HG02759 (cell line): ENCODE measurements around the gene AK2.
"Not testable (repeated sequence)": the region's sequence is repeated elsewhere in the genome, so short reads cannot be mapped to it uniquely, and the experiment has no call there.

ENCODE experiments used
- ATAC-seq: cut with Tn5 transposase; IDR thresholded peaks from one replicate; pipeline ENCODE4 v1.9.1; 2021; ENCODE audit warnings: mild to moderate bottlenecking, moderate library complexity; ENCODE audit not compliant: unreplicated experiment

The AK2 gene

DNA sequence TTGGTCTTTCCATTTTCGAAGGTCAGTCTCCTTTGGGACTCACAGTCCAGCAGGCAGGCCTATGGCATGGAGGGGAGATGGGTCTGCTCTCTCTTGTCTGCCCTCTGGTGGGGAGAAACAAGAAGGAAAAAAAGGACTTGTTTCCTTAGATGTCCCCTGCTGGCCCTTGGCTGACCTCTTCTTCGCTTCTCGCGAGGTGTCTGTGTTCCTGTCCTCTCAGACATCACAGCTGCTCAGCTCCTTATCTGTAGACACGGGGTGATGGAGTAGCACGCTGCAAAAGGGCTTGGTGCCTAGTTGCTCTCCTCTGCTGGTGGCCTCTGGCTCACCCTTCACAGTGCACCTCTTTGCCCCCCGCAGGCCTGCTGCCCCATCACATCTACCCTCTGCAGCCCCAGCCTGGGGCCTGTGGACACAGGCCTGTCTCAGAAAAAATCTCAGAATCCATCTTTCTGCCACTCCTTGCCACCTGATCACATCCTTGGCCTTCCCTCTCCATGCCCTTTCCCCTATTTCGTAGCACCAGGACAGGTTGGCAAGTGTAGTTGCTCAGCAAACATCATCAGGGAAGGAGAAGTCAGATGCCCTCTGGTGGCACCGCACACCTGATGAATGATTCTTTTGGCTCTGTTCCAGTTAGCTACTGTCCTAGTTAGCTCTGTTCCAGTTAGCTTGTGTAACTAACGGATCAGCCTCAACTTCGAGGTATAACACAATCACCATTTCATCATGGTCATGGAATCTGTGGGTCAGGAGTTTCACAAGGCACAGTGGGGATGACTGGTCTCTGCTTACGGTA is 18.7 kb upstream of the AK2 start:
- ATAC-seq, result no peak

- no peak for ATAC-seq
Measured at GRCh38 chr1:33050221-33051076, 13.8 kb upstream of the AK2 start.

DNA sequence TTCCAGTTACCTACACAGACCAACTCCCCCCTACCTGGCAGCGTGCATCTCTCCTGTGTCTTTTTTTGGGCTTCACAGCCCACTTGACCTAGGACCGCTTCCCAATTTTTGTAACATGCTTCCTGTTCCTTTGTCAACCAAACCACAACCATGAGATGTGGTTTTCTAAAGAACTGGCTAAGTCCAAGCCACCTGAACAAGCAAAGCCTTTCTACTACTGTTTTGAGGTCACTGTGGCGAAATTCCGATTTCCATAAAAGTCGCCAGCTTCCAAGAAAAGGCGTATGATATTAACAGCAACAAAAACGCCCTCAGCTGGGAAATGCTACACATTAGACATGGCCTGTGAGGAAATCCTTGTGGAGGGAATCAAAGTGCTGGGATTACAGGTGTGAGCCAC is 12.7 kb upstream of the AK2 start:
- ATAC-seq, result no peak

- no peak for ATAC-seq
Measured at GRCh38 chr1:33048426-33048825, 11.7 kb upstream of the AK2 start.

GRCh38 chr1:33047839-33048305 is 11.2 kb upstream of the AK2 start:
- no peak for ATAC-seq

DNA sequence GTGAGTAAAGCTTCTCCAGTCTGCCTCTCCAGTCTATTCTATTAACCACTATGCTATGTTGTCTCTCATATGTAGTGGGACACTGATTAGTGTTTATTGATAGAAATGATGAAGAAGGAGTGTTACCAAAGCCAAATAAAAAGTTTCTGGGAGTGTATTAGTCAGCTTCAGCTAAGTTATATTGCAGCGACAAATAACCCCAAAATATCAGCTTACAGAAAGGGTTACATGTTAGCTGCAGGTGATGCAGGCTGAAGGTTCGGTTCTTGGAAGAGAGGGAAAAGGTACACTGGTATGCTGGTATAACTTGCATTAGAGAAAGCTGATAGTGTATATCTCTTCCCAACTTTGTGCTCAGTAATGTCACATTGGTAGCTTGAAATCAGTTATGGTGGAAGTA is 10.6 kb upstream of the AK2 start:
- ATAC-seq, result no peak

- ATAC-seq, result not testable (repeated sequence)
Measured at GRCh38 chr1:33046234-33046633, 9.6 kb upstream of the AK2 start.

DNA sequence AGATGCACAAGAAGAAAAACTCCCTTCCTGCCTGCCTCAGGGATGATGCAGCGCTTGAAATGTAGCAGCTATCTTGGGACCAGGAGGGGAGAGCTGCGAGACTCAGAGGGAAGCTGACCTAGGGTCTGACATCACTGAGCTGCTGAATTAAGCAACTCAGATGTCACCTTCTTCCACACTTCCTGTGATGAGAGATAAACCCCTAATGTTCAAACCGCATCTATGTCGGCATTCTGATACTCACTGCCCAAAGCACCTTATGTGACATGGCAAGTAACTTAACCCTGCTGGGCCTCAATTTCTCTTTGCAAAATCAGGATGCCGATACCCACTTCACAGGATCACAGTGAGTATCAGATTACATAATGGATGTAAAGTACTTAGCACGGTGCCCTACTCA is 9.1 kb upstream of the AK2 start:
- no peak for ATAC-seq

GRCh38 chr1:33045246-33045645 is 8.6 kb upstream of the AK2 start:
- no peak for ATAC-seq

DNA sequence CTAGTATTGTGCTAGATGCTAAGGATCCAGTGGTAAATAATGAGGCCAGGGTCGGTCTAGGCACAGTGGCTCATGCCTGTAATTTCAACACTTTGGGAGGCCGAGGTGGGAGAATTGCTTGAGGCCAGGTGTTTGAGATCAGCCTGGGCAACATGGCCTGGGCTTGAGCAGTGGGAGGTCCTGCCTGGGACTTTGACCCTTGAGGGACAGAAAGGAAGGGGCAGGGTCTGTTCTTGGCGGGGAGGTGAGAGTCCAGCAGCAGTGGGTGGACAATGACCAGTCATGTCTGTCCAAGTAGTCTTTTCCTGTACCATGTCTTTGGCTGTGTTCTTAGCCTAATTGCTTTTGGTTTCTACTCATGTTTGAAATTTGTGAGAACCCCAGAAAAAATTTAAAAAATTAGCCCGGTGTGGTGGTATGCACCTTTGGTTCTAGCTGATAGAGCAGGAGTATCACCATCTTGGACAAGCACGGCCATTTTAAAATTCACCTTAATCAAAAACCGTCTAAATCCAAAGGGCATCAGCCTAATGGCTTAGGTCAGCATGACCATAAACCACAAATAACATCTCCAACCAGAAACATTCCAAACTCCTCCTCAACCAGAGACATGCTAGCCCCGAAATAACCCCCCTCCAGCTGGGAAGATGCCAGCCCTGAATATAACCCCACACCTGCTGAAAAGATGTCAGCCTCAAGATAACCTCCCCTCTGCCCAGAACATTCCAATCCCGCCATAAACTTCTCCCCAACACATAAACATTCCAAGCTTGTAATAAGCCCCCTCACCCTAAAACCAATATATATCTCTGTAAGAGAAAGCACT is 6.8 kb upstream of the AK2 start:
- no peak for ATAC-seq

- ATAC-seq, result no peak
Measured at GRCh38 chr1:33042831-33043230, 6.1 kb upstream of the AK2 start.

DNA sequence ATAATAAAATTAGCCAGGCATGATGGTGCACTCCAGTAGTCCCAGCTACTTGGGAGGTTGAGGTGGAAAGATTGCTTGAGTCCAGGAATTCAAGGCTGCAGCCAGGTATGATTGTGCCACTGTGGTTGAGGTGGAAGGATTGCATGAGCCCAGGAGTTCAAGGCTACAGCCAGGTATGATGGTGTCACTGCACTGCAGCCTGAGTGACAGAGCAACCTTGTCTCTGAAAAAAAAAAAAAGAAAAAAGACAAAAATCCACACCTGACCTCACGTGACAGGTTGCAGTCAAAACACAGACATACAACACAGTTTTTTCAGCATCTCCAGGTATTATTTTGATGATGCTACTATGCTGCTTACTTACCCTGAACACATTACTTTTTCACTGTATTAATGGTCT is 4.3 kb upstream of the AK2 start:
- ATAC-seq, result no peak

DNA sequence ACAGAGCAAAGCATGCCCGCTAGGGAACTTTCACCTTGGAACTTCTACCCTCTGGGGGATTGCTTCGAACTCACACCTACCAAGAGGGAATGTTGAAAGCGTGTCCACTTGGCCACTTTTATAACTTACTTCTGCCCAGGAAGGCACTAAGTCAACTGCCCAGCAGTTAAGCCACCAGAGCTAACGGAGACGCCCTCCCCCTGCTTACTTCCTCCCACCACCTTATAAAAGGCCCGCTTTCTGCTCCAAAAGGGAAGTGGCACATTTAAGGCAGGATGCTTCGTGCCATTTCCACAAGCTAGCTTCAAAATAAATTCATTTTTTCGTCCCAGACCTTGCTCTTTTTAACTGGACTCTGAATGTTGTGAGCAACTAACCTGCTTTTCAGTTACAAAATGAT is 3.2 kb upstream of the AK2 start:
- ATAC-seq, result no peak

- ATAC-seq, result no peak
Measured at GRCh38 chr1:33036051-33036525, 595 bp downstream of the AK2 start.

GRCh38 chr1:33032126-33032869 is 4.4 kb downstream of the AK2 start:
- ATAC-seq, result no peak

DNA sequence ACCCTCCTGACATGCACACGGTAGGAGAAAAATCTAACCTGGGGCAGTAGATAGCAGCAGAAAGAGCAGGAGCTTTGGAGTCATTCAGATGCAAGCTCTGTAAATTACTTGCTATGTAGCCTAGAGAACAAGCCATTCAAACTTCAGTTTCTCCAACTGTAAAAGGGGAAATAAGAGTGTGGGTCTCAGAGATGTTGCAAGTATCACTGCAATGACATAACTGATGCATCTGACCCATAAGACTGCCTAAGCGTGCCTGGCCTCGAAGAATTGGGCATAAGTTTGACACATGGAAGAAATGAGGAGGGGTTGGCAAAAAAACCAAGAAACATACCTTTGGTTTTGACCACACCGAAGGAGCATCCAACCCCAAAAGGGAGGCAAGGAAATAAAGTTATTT is 5.2 kb downstream of the AK2 start:
- no peak for ATAC-seq

GRCh38 chr1:33030575-33030974 is 6.1 kb downstream of the AK2 start:
- no peak for ATAC-seq

- no peak for ATAC-seq
Measured at GRCh38 chr1:33029921-33030320, 6.8 kb downstream of the AK2 start.

DNA sequence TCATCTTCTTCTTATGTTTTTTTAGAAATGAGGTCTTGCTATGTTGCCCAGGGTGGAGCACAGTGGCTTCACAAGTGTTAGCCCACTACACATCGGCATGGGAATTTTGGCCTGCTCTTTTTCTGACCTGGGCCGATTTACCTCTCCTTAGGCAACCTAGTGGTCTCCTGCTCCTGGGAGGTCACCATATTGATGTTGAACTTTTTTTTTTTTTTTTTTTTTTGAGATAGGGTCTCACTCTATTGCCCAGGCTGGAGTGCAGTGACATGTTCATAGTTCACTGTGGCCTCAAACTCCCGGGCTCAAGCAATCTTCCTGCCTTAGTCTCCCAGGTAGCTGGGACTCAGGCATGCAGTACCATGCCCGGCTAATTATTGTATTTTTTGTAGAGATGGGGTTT is 7.5 kb downstream of the AK2 start:
- ATAC-seq, result no peak

DNA sequence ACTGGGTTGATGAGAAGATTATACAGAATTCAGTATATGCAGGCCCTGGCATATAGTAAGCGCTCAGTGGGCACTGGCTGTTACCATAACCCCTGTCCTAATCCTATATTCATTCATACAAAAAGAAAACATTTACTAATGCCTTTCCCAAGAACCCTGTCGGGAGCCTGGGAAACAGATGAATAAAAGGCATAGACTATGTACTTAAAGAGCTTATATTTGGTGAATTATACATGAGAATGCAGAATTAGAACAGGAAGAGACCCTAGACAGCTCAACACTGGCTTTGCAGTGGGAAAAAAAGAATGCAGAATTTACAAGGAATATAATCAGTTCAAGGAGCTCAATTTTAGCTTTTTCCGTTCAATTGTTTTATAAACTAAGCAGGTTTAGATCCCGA is 10.9 kb downstream of the AK2 start:
- no peak for ATAC-seq
